ENCODE results near the gene FANCB. TPM values are rescaled to one million over a fixed set of nuclear protein-coding genes. Genes with fewer than 3 reads are reported as not detected.
A peak's percentile ranks its signal among the peaks of the same experiment; 100 is the strongest.

FANCB gene
- total and polyA plus RNA-seq, 2 of the 13 experiments (the other 11 are each of a cell fraction or from before 2014, with no cell fraction given) = 1.0 to 5.8 TPM

GRCh38 chrX:14872851-14873675 lies at the start of gene FANCB, which contains the start of gene MOSPD2 (continued):
- TF ChIP-seq ARID4A (CRISPR knock-in tag; IDR thresholded peaks at IDR 0.05; ENCODE audit: borderline replicate concordance) (peak; percentile 95), IRF2 (CRISPR knock-in tag; IDR thresholded peaks at IDR 0.05) (no peak), ZNF792 (CRISPR knock-in tag; IDR thresholded peaks at IDR 0.05) (no peak), ZBED4 (CRISPR knock-in tag; IDR thresholded peaks at IDR 0.05; ENCODE audit: borderline replicate concordance) (no peak), NFYB (CRISPR knock-in tag; IDR thresholded peaks at IDR 0.05) (peak; percentile 81), IKZF1 (IDR thresholded peaks at IDR 0.05) (no peak), RORA (CRISPR knock-in tag; IDR thresholded peaks at IDR 0.05) (no peak), MAFK (conservative IDR thresholded peaks at IDR 0.05 in 1 of 2, IDR thresholded peaks at IDR 0.05 in 1 of 2; ENCODE audit: low read length in 2 of 2) (no peak), LRRFIP1 (CRISPR knock-in tag; conservative IDR thresholded peaks at IDR 0.05) (no peak), PRDM15 (CRISPR knock-in tag; IDR thresholded peaks at IDR 0.05) (no peak), ZNF670 (CRISPR knock-in tag; IDR thresholded peaks at IDR 0.05; ENCODE audit: borderline replicate concordance) (no peak), SOX13 (IDR thresholded peaks at IDR 0.05) (no peak), SOX13 (CRISPR knock-in tag; conservative IDR thresholded peaks at IDR 0.05 in 1 of 2, IDR thresholded peaks at IDR 0.05 in 1 of 2) (no peak)
